A673 (cell line): Measurements from ENCODE around the gene NGLY1.

Source experiments
- CTCF ChIP-seq: fragments of 300-800, 200-600 bp; sonication (generic); conservative IDR thresholded peaks from 2 replicates; pipeline ENCODE4 v1.5.1; 2017; ENCODE audit warnings: low read depth, mild to moderate bottlenecking, antibody characterized with exemption, low read length, moderate library complexity, mixed read lengths
- EZH2 ChIP-seq: fragments of 200-600 bp; sonication (generic); IDR thresholded peaks from 2 replicates; pipeline ENCODE4 v1.6.1; 2017; ENCODE audit warnings: borderline replicate concordance, low read depth, mild to moderate bottlenecking, mixed read lengths, antibody characterized with exemption, low read length; ENCODE audit not compliant: poor library complexity, severe bottlenecking

- TF ChIP-seq CTCF (no peak), EZH2 (no peak)
Measured at GRCh38 chr3:25820816-25821486, 37.7 kb upstream of the NGLY1 start.
